ENCODE data around the gene ZBTB44.

- TF ChIP-seq, protein P1, sequence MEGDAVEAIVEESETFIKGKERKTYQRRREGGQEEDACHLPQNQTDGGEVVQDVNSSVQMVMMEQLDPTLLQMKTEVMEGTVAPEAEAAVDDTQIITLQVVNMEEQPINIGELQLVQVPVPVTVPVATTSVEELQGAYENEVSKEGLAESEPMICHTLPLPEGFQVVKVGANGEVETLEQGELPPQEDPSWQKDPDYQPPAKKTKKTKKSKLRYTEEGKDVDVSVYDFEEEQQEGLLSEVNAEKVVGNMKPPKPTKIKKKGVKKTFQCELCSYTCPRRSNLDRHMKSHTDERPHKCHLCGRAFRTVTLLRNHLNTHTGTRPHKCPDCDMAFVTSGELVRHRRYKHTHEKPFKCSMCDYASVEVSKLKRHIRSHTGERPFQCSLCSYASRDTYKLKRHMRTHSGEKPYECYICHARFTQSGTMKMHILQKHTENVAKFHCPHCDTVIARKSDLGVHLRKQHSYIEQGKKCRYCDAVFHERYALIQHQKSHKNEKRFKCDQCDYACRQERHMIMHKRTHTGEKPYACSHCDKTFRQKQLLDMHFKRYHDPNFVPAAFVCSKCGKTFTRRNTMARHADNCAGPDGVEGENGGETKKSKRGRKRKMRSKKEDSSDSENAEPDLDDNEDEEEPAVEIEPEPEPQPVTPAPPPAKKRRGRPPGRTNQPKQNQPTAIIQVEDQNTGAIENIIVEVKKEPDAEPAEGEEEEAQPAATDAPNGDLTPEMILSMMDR (conservative IDR thresholded peaks at IDR 0.05; ENCODE audit: low read length): no peak
- TF ChIP-seq EZH2phosphoT487 (IDR thresholded peaks at IDR 0.05; ENCODE audit: borderline replicate concordance): no peak
These were observed 133.1 kb downstream of the ZBTB44 start for GRCh38 chr11:130181295-130182272.
